SK-N-MC (cell line): ENCODE data around the gene REEP3.

Source experiments
- EZH2 ChIP-seq: fragments of 200-600 bp; sonication (generic); IDR thresholded peaks from one replicate; pipeline ENCODE4 v1.6.1; 2017; ENCODE audit warnings: antibody characterized with exemption
- POLR2AphosphoS5 ChIP-seq: IDR thresholded peaks from 2 replicates; pipeline ENCODE4 v1.6.1; 2012; ENCODE audit warnings: mild to moderate bottlenecking, low read depth, low read length, borderline replicate concordance

DNA sequence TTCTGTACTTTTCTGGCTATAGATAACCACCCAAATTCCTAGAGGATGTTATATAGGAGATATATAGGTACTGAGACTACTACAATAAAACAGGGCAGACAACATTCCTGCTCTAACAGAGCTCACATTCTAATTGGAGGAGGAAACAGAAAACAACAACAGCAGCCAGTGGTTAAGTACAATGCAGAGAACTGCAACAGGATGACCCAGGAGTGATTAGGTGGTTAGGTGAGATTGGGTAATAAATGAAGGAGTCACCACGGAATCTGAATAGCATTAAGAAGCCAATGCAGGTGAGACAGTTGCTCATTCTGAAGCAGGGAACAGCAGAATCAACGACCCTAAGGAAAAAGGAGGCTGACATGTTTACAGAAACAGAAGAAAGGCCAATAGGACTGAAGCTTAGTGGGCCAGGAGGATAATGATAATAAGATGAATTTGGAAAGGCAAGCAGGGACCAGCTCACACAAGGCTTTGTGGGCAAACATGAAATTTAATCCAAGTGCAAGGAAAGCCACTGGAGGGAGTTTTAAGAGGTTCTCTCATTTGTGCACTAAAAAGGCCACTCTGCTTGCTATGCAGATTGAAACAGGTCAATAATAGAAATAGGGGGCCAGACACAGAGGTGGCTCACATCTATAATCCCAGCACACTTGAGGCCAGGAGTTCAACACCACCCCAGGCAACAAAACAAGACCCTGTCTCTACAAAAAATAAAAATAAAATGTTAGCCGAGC lies 16.9 kb upstream of the REEP3 start:
- TF ChIP-seq EZH2 = no peak
- TF ChIP-seq POLR2AphosphoS5 = no peak
